WTC11 (cell line): ENCODE data around the gene GPX3. TPM values are rescaled to one million over a fixed set of nuclear protein-coding genes. Genes with fewer than 3 reads are reported as not detected.

Source experiments
- ATAC-seq: fragments of 200-7000 bp; cut with Tn5 transposase; 2 replicates; pipeline ENCODE4 v1.10.0; 2021; ENCODE audit warnings: mild to moderate bottlenecking, moderate library complexity
- CTCF ChIA-PET: fragments of 300-600 bp; sonication (Branson Sonifier 250); formaldehyde crosslinking; loops from one replicate; lab custom pipeline; 2021; ENCODE audit warnings: antibody characterized with exemption; lab: Charles Lee
- POLR2A ChIA-PET: fragments of 350-600 bp; sonication (Branson Sonifier 250); formaldehyde crosslinking; loops from one replicate; lab custom pipeline; 2021; ENCODE audit warnings: antibody characterized with exemption; lab: Charles Lee
- DNase-seq: peaks from one replicate; pipeline ENCODE4 v3.0.0; 2021; ENCODE audit warnings: low spot score
- H3K27ac Mint-ChIP-seq: 2 replicates; pipeline ENCODE4 v1.8.0; 2021; ENCODE audit warnings: mixed read lengths
- H3K27me3 Mint-ChIP-seq: 2 replicates; pipeline ENCODE4 v1.8.0; 2021; ENCODE audit warnings: low read depth, mild to moderate bottlenecking, moderate library complexity, mixed read lengths
- H3K36me3 Mint-ChIP-seq: 2 replicates; pipeline ENCODE4 v1.8.0; 2021; ENCODE audit warnings: mixed read lengths
- H3K4me1 Mint-ChIP-seq: 2 replicates; pipeline ENCODE4 v1.8.0; 2022; ENCODE audit warnings: mixed read lengths
- H3K4me3 Mint-ChIP-seq: 2 replicates; pipeline ENCODE4 v1.8.0; 2021; ENCODE audit warnings: mild to moderate bottlenecking, moderate library complexity, mixed read lengths
- H3K9me3 Mint-ChIP-seq: 2 replicates; pipeline ENCODE4 v1.8.0; 2021; ENCODE audit warnings: mixed read lengths
- ATF1 ChIP-seq: sonication (generic); formaldehyde crosslinking; IDR thresholded peaks from 2 replicates; pipeline ENCODE4 v1.8.1; 2023; ENCODE audit warnings: mild to moderate bottlenecking, moderate library complexity, missing genetic modification reagents
- CBFB ChIP-seq: sonication (generic); formaldehyde crosslinking; IDR thresholded peaks from 2 replicates; pipeline ENCODE4 v1.8.1; 2022; ENCODE audit warnings: mild to moderate bottlenecking, low read depth, missing genetic modification reagents
- ETV6 ChIP-seq: sonication (generic); formaldehyde crosslinking; IDR thresholded peaks from 2 replicates; pipeline ENCODE4 v1.8.1; 2022; ENCODE audit warnings: mild to moderate bottlenecking, missing genetic modification reagents
- NR1H2 ChIP-seq: sonication (generic); formaldehyde crosslinking; IDR thresholded peaks from 2 replicates; pipeline ENCODE4 v1.9.0; 2021; ENCODE audit warnings: mild to moderate bottlenecking, moderate library complexity, missing genetic modification reagents
- SP1 ChIP-seq: sonication (generic); formaldehyde crosslinking; conservative IDR thresholded peaks from 2 replicates; pipeline ENCODE4 v1.8.1; 2022; ENCODE audit warnings: missing genetic modification reagents
- TEAD1 ChIP-seq: sonication (generic); formaldehyde crosslinking; IDR thresholded peaks from 2 replicates; pipeline ENCODE4 v1.8.0; 2022; ENCODE audit warnings: mild to moderate bottlenecking, missing genetic modification reagents
- ZNF219 ChIP-seq: sonication (generic); formaldehyde crosslinking; IDR thresholded peaks from 2 replicates; pipeline ENCODE4 v1.8.0; 2023; ENCODE audit warnings: missing genetic modification reagents, mild to moderate bottlenecking, borderline replicate concordance
- ZNF671 ChIP-seq: fragments of 250-450 bp; sonication (Bioruptor Pico); IDR thresholded peaks from 2 replicates; pipeline ENCODE4 v1.8.0; 2021; ENCODE audit warnings: mild to moderate bottlenecking
- total RNA-seq: library from RNA; stranded (reverse); gene quantifications from 3 replicates; pipeline ENCODE4 v1.2.3, GENCODE V29; 2021
- TF ChIP-seq, protein P1 (sequence below): sonication (generic); formaldehyde crosslinking; conservative IDR thresholded peaks from 2 replicates; pipeline ENCODE4 v1.8.1; 2023; ENCODE audit warnings: mild to moderate bottlenecking, low read depth, missing genetic modification reagents, moderate library complexity
- TF ChIP-seq, protein P2 (sequence below): fragments of 250-450 bp; sonication (Bioruptor Pico); IDR thresholded peaks from 2 replicates; pipeline ENCODE4 v1.9.0; 2021; ENCODE audit warnings: mild to moderate bottlenecking
- TF ChIP-seq, protein P3 (sequence below): sonication (generic); formaldehyde crosslinking; IDR thresholded peaks from 2 replicates; pipeline ENCODE4 v1.8.0; 2023; ENCODE audit warnings: mild to moderate bottlenecking, missing genetic modification reagents
- TF ChIP-seq, protein P4 (sequence below): sonication (generic); formaldehyde crosslinking; IDR thresholded peaks from 2 replicates; pipeline ENCODE4 v1.8.1; 2022; ENCODE audit warnings: mild to moderate bottlenecking, missing genetic modification reagents, moderate library complexity, borderline replicate concordance
- TF ChIP-seq, protein P5 (sequence below): sonication (generic); formaldehyde crosslinking; IDR thresholded peaks from 2 replicates; pipeline ENCODE4 v1.8.0; 2022; ENCODE audit warnings: mild to moderate bottlenecking, missing genetic modification reagents
- TF ChIP-seq, protein P6 (sequence below): fragments of 250-450 bp; sonication (Bioruptor Pico); IDR thresholded peaks from 2 replicates; pipeline ENCODE4 v1.9.0; 2021; ENCODE audit warnings: moderate library complexity, mild to moderate bottlenecking, inconsistent platforms, borderline replicate concordance
- TF ChIP-seq, protein P7 (sequence below): sonication (generic); formaldehyde crosslinking; IDR thresholded peaks from 2 replicates; pipeline ENCODE4 v1.8.1; 2022; ENCODE audit warnings: mild to moderate bottlenecking, moderate library complexity, missing genetic modification reagents

Gene GPX3
- total RNA-seq, 1 experiment from 2014 or later: 24.5 TPM

DNA sequence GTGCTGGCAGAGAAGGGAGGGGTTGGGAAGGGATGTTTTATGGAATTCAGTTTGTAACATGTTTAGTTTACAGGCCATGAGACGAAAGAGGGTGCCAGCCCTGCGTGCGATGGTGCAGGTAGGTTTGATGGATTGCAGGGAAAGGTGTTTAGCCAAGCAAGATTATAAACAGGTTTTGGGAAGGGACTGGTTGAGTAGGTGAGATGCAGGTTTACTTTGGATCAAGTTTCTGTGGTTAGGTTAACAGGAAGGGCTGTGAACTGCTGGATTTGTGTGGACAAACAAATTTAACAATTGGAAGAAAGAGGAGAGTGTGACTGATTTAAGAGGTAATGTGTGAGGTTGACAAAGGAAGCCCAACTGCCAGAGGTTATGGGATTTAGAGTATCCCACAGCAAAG is 32.6 kb upstream of the GPX3 start:
- H3K36me3 Mint-ChIP-seq: no peaks in the 10 kb centered on the region; the same call in 1 of the 2 replicates
- no peaks in the 10 kb centered on the region for H3K4me1 Mint-ChIP-seq
- TF ChIP-seq, protein P1, sequence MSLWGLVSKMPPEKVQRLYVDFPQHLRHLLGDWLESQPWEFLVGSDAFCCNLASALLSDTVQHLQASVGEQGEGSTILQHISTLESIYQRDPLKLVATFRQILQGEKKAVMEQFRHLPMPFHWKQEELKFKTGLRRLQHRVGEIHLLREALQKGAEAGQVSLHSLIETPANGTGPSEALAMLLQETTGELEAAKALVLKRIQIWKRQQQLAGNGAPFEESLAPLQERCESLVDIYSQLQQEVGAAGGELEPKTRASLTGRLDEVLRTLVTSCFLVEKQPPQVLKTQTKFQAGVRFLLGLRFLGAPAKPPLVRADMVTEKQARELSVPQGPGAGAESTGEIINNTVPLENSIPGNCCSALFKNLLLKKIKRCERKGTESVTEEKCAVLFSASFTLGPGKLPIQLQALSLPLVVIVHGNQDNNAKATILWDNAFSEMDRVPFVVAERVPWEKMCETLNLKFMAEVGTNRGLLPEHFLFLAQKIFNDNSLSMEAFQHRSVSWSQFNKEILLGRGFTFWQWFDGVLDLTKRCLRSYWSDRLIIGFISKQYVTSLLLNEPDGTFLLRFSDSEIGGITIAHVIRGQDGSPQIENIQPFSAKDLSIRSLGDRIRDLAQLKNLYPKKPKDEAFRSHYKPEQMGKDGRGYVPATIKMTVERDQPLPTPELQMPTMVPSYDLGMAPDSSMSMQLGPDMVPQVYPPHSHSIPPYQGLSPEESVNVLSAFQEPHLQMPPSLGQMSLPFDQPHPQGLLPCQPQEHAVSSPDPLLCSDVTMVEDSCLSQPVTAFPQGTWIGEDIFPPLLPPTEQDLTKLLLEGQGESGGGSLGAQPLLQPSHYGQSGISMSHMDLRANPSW: no peak
- TF ChIP-seq ETV6 (CRISPR knock-in tag) (no peak), ZNF219 (CRISPR knock-in tag) (no peak), SP1 (no peak), ATF1 (CRISPR knock-in tag) (no peak), NR1H2 (CRISPR knock-in tag) (no peak), CBFB (CRISPR knock-in tag) (no peak), TEAD1 (CRISPR knock-in tag) (no peak), ZNF671 (CRISPR knock-in tag) (no peak)
- TF ChIP-seq, protein P2, sequence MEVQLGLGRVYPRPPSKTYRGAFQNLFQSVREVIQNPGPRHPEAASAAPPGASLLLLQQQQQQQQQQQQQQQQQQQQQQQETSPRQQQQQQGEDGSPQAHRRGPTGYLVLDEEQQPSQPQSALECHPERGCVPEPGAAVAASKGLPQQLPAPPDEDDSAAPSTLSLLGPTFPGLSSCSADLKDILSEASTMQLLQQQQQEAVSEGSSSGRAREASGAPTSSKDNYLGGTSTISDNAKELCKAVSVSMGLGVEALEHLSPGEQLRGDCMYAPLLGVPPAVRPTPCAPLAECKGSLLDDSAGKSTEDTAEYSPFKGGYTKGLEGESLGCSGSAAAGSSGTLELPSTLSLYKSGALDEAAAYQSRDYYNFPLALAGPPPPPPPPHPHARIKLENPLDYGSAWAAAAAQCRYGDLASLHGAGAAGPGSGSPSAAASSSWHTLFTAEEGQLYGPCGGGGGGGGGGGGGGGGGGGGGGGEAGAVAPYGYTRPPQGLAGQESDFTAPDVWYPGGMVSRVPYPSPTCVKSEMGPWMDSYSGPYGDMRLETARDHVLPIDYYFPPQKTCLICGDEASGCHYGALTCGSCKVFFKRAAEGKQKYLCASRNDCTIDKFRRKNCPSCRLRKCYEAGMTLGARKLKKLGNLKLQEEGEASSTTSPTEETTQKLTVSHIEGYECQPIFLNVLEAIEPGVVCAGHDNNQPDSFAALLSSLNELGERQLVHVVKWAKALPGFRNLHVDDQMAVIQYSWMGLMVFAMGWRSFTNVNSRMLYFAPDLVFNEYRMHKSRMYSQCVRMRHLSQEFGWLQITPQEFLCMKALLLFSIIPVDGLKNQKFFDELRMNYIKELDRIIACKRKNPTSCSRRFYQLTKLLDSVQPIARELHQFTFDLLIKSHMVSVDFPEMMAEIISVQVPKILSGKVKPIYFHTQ (CRISPR knock-in tag): no peak
- TF ChIP-seq, protein P3, sequence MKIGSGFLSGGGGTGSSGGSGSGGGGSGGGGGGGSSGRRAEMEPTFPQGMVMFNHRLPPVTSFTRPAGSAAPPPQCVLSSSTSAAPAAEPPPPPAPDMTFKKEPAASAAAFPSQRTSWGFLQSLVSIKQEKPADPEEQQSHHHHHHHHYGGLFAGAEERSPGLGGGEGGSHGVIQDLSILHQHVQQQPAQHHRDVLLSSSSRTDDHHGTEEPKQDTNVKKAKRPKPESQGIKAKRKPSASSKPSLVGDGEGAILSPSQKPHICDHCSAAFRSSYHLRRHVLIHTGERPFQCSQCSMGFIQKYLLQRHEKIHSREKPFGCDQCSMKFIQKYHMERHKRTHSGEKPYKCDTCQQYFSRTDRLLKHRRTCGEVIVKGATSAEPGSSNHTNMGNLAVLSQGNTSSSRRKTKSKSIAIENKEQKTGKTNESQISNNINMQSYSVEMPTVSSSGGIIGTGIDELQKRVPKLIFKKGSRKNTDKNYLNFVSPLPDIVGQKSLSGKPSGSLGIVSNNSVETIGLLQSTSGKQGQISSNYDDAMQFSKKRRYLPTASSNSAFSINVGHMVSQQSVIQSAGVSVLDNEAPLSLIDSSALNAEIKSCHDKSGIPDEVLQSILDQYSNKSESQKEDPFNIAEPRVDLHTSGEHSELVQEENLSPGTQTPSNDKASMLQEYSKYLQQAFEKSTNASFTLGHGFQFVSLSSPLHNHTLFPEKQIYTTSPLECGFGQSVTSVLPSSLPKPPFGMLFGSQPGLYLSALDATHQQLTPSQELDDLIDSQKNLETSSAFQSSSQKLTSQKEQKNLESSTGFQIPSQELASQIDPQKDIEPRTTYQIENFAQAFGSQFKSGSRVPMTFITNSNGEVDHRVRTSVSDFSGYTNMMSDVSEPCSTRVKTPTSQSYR: no peak
- TF ChIP-seq, protein P4, sequence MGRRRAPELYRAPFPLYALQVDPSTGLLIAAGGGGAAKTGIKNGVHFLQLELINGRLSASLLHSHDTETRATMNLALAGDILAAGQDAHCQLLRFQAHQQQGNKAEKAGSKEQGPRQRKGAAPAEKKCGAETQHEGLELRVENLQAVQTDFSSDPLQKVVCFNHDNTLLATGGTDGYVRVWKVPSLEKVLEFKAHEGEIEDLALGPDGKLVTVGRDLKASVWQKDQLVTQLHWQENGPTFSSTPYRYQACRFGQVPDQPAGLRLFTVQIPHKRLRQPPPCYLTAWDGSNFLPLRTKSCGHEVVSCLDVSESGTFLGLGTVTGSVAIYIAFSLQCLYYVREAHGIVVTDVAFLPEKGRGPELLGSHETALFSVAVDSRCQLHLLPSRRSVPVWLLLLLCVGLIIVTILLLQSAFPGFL (CRISPR knock-in tag): no peak
- TF ChIP-seq, protein P5, sequence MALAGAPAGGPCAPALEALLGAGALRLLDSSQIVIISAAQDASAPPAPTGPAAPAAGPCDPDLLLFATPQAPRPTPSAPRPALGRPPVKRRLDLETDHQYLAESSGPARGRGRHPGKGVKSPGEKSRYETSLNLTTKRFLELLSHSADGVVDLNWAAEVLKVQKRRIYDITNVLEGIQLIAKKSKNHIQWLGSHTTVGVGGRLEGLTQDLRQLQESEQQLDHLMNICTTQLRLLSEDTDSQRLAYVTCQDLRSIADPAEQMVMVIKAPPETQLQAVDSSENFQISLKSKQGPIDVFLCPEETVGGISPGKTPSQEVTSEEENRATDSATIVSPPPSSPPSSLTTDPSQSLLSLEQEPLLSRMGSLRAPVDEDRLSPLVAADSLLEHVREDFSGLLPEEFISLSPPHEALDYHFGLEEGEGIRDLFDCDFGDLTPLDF (CRISPR knock-in tag): no peak
- TF ChIP-seq, protein P6, sequence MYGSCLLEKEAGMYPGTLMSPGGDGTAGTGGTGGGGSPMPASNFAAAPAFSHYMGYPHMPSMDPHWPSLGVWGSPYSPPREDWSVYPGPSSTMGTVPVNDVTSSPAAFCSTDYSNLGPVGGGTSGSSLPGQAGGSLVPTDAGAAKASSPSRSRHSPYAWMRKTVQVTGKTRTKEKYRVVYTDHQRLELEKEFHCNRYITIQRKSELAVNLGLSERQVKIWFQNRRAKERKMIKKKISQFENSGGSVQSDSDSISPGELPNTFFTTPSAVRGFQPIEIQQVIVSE (CRISPR knock-in tag): no peak
- TF ChIP-seq, protein P7, sequence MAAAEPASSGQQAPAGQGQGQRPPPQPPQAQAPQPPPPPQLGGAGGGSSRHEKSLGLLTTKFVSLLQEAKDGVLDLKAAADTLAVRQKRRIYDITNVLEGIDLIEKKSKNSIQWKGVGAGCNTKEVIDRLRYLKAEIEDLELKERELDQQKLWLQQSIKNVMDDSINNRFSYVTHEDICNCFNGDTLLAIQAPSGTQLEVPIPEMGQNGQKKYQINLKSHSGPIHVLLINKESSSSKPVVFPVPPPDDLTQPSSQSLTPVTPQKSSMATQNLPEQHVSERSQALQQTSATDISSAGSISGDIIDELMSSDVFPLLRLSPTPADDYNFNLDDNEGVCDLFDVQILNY (CRISPR knock-in tag): no peak
- H3K27me3 Mint-ChIP-seq: peaks cover 11% of the 10 kb centered on the region
- ChIA-PET CTCF (no interaction called here), POLR2A (no interaction called here)
- DNase-seq (no peak), ATAC-seq (no peak)
- peaks cover 28% of the 10 kb centered on the region for H3K9me3 Mint-ChIP-seq
- no peak overlapping the region for H3K27ac Mint-ChIP-seq
- H3K4me3 Mint-ChIP-seq: no peak overlapping the region
